ENCODE data around the gene PRDM11. TPM values are rescaled to one million over a fixed set of nuclear protein-coding genes. Genes with fewer than 3 reads are reported as not detected.

Gene PRDM11
- total RNA-seq, 1 experiment from 2014 or later = 8.3 TPM

GRCh38 chr11:45233804-45234170 lies 87.3 kb downstream of the PRDM11 start:
- H3K27me3 Mint-ChIP-seq (ENCODE audit: low read depth) = peaks cover 12% of the 10 kb centered on the region
- ATAC-seq = peak; percentile 8; the same call in 1 of the 2 replicates
- no peak overlapping the region for H3K4me3 Mint-ChIP-seq
- CTCF ChIA-PET = interaction anchor here (0.8 to 4.5 kb wide), 45 partner anchors 9 to 650 kb away, joined by 3 to 39 read pairs (median 4); partner anchors contain the start of gene SYT13
- POLR2A ChIA-PET = interaction anchor here (1.0 kb wide), 1 partner anchor 51 kb away, joined by 3 read pairs; no protein-coding TSS in a partner anchor
- TF ChIP-seq IRF2 (CRISPR knock-in tag; IDR thresholded peaks at IDR 0.05; ENCODE audit: borderline replicate concordance, low read depth) (no peak), CTCF (IDR thresholded peaks at IDR 0.05) (0 out of 2 replicates have a peak, but pooled peaks have one; percentile 18)
- H3K27ac Mint-ChIP-seq = no peak overlapping the region
- peaks cover 4% of the 10 kb centered on the region for H3K4me1 Mint-ChIP-seq
- no peaks in the 10 kb centered on the region for H3K36me3 Mint-ChIP-seq
- no peak for DNase-seq (ENCODE audit: low spot score)
- no peaks in the 10 kb centered on the region for H3K9me3 Mint-ChIP-seq

GRCh38 chr11:45234306-45235006 lies 88.0 kb downstream of the PRDM11 start:
- TF ChIP-seq ELF4 (CRISPR knock-in tag; IDR thresholded peaks at IDR 0.05; ENCODE audit: low read depth) (no peak), CREM (CRISPR knock-in tag; IDR thresholded peaks at IDR 0.05) (no peak), ESRRA (CRISPR knock-in tag; IDR thresholded peaks at IDR 0.05; ENCODE audit: borderline replicate concordance) (no peak), RELA (CRISPR knock-in tag; IDR thresholded peaks at IDR 0.05; ENCODE audit: borderline replicate concordance) (no peak), ZBTB21 (CRISPR knock-in tag; IDR thresholded peaks at IDR 0.05; ENCODE audit: borderline replicate concordance) (no peak), JAZF1 (CRISPR knock-in tag; IDR thresholded peaks at IDR 0.05) (no peak), HMGXB4 (CRISPR knock-in tag; IDR thresholded peaks at IDR 0.05) (no peak), ZNF425 (CRISPR knock-in tag; conservative IDR thresholded peaks at IDR 0.05) (no peak), MLX (CRISPR knock-in tag; IDR thresholded peaks at IDR 0.05) (no peak), FOXP1 (CRISPR knock-in tag; IDR thresholded peaks at IDR 0.05; ENCODE audit: borderline replicate concordance) (no peak), TCF7 (CRISPR knock-in tag; IDR thresholded peaks at IDR 0.05; ENCODE audit: low read depth) (no peak), JUN (CRISPR knock-in tag; IDR thresholded peaks at IDR 0.05) (no peak), CREB1 (CRISPR knock-in tag; IDR thresholded peaks at IDR 0.05) (no peak), ZNF532 (CRISPR knock-in tag; IDR thresholded peaks at IDR 0.05; ENCODE audit: borderline replicate concordance) (no peak), SOX15 (CRISPR knock-in tag; IDR thresholded peaks at IDR 0.05) (no peak), ZNF671 (CRISPR knock-in tag; IDR thresholded peaks at IDR 0.05) (no peak), NFATC4 (CRISPR knock-in tag; IDR thresholded peaks at IDR 0.05) (no peak), ZNF396 (CRISPR knock-in tag; IDR thresholded peaks at IDR 0.05; ENCODE audit: borderline replicate concordance) (no peak)
- no peak for DNase-seq (ENCODE audit: low spot score)
- Mint-ChIP-seq H3K4me3 (no peak overlapping the region), H3K36me3 (no peaks in the 10 kb centered on the region), H3K27ac (no peak overlapping the region), H3K27me3 (ENCODE audit: low read depth) (peaks cover 12% of the 10 kb centered on the region), H3K4me1 (peaks cover 4% of the 10 kb centered on the region), H3K9me3 (peaks cover 2% of the 10 kb centered on the region)
- ChIA-PET POLR2A (no interaction called here), CTCF (interaction anchor here (0.7 to 4.5 kb wide), 25 partner anchors 11 to 537 kb away, joined by 3 to 39 read pairs (median 5); partner anchors contain the start of gene SYT13)
- no peak for ATAC-seq
